MM.1S (cell line): ENCODE data around the gene GRIN3A.

ENCODE experiments used
- CTCF ChIP-seq: fragments of 300-600 bp; sonication (generic); IDR thresholded peaks from 2 replicates; pipeline ENCODE4 v1.5.1; 2016; ENCODE audit warnings: antibody characterized with exemption, low read length, mixed read lengths
- EZH2 ChIP-seq: fragments of 300-600 bp; sonication (generic); optimal IDR thresholded peaks from 2 replicates; pipeline ENCODE3; 2017; ENCODE audit warnings: low read depth, mild to moderate bottlenecking, antibody characterized with exemption, low read length, mixed read lengths
- EZH2phosphoT487 ChIP-seq: fragments of 300-600 bp; sonication (generic); IDR thresholded peaks from 2 replicates; pipeline ENCODE4 v1.6.1; 2018; ENCODE audit warnings: antibody characterized with exemption, low read length

- TF ChIP-seq CTCF (no peak), EZH2phosphoT487 (no peak), EZH2 (no peak)
These were observed 20.3 kb downstream of the GRIN3A start for GRCh38 chr9:101718192-101718591.
